CD14-positive monocyte (primary cell): ENCODE measurements around the gene CD93. TPM values are rescaled to one million over a fixed set of nuclear protein-coding genes. Genes with fewer than 3 reads are reported as not detected.

Experiments
- DNase-seq, 3 donors: peaks; one replicate each; pipeline ENCODE4 v3.0.0-alpha.2; 2011 to 2022
- H2AFZ ChIP-seq: 2 replicates; pipeline ENCODE4 v1.6.0; 2012; ENCODE audit warnings: mild to moderate bottlenecking, low read depth, low read length, inconsistent platforms; ENCODE audit not compliant: insufficient read depth, poor library complexity, severe bottlenecking
- H3K27ac ChIP-seq, 2 donors: 1 replicate in 1 of 2; 2 replicates in 1 of 2; pipeline ENCODE4 v1.5.1; 2012 to 2013; ENCODE audit warnings: low read length in 2 of 2, control low read depth in 1 of 2, inconsistent platforms in 1 of 2, low read depth in 1 of 2, mild to moderate bottlenecking in 1 of 2
- H3K27me3 ChIP-seq, 2 donors: one replicate each; pipeline versions ENCODE4 v1.6.0 to v1.6.1; 2011 to 2013; ENCODE audit warnings: low read length in 2 of 2; ENCODE audit not compliant: control insufficient read depth in 2 of 2, insufficient read depth in 2 of 2
- H3K36me3 ChIP-seq, 2 donors: replicated peaks in 1 of 2; 1 replicate in 1 of 2; 2 replicates in 1 of 2; pipeline versions ENCODE4 v1.5.1 to v1.6.1; 2012 to 2013; ENCODE audit warnings: low read length in 2 of 2, control low read depth in 1 of 2, inconsistent platforms in 1 of 2, mild to moderate bottlenecking in 1 of 2; ENCODE audit not compliant: insufficient read depth in 2 of 2, control insufficient read depth in 1 of 2
- H3K4me1 ChIP-seq, 2 donors: 1 replicate in 1 of 2; 2 replicates in 1 of 2; pipeline versions ENCODE4 v1.5.1 to v1.6.1; 2012 to 2013; ENCODE audit warnings: low read length in 2 of 2, control low read depth in 1 of 2, inconsistent platforms in 1 of 2, mild to moderate bottlenecking in 1 of 2, moderate library complexity in 1 of 2; ENCODE audit not compliant: insufficient read depth in 2 of 2, control insufficient read depth in 1 of 2
- H3K4me2 ChIP-seq: replicated peaks from 2 replicates; pipeline ENCODE3; 2012; ENCODE audit warnings: low read length, moderate library complexity, mild to moderate bottlenecking; ENCODE audit not compliant: poor library complexity, severe bottlenecking; ENCODE audit errors: extremely low read depth
- H3K4me3 ChIP-seq, 3 experiments: fragments of 200-600 bp in 1 of 3; sonication (generic) in 1 of 3; replicated peaks in 1 of 3; 1 replicate in 2 of 3; 2 replicates in 1 of 3; pipeline ENCODE4 v1.5.1; 2011 to 2013; ENCODE audit warnings: low read length in 3 of 3, mild to moderate bottlenecking in 3 of 3, control low read depth in 2 of 3, low read depth in 2 of 3, inconsistent platforms in 1 of 3, moderate library complexity in 1 of 3
- H3K79me2 ChIP-seq: 2 replicates; pipeline ENCODE4 v1.6.0; 2012; ENCODE audit warnings: mild to moderate bottlenecking, control low read depth, inconsistent platforms, low read length, moderate library complexity; ENCODE audit not compliant: insufficient read depth
- H3K9ac ChIP-seq: 2 replicates; pipeline ENCODE4 v1.6.0; 2017; ENCODE audit warnings: low read length, mild to moderate bottlenecking; ENCODE audit not compliant: insufficient read depth, poor library complexity, severe bottlenecking
- H3K9me3 ChIP-seq, 2 donors: replicated peaks in 1 of 2; 1 replicate in 1 of 2; 2 replicates in 1 of 2; pipeline versions ENCODE4 v1.5.1 to v1.6.1; 2012 to 2013; ENCODE audit warnings: low read length in 2 of 2, control low read depth in 1 of 2; ENCODE audit not compliant: control insufficient read depth in 1 of 2, insufficient read depth in 1 of 2
- H4K20me1 ChIP-seq: 2 replicates; pipeline ENCODE4 v1.6.0; 2012; ENCODE audit warnings: mild to moderate bottlenecking, low read length, control low read depth, moderate library complexity; ENCODE audit not compliant: insufficient read depth
- H3K27ac Mint-ChIP-seq, 7 donors: one replicate each; pipeline ENCODE4 v1.8.0; 2020; ENCODE audit warnings: mild to moderate bottlenecking in 7 of 7, mixed read lengths in 7 of 7, moderate library complexity in 6 of 7, inconsistent platforms in 2 of 7
- H3K27me3 Mint-ChIP-seq, 3 donors: one replicate each; pipeline ENCODE4 v1.8.0; 2021 to 2022; ENCODE audit warnings: low read depth in 3 of 3, mild to moderate bottlenecking in 3 of 3, mixed read lengths in 3 of 3, moderate library complexity in 3 of 3, inconsistent platforms in 1 of 3
- H3K36me3 Mint-ChIP-seq, 2 donors: one replicate each; pipeline ENCODE4 v1.8.0; 2020; ENCODE audit warnings: mixed read lengths in 2 of 2, inconsistent platforms in 1 of 2, mild to moderate bottlenecking in 1 of 2
- H3K4me1 Mint-ChIP-seq: one replicate; pipeline ENCODE4 v1.8.0; 2020; ENCODE audit warnings: mild to moderate bottlenecking, mixed read lengths
- H3K4me3 Mint-ChIP-seq, 2 donors: one replicate each; pipeline ENCODE4 v1.8.0; 2020; ENCODE audit warnings: mild to moderate bottlenecking in 2 of 2, mixed read lengths in 2 of 2, moderate library complexity in 1 of 2
- H3K9me3 Mint-ChIP-seq, 7 donors: one replicate each; pipeline ENCODE4 v1.8.0; 2020 to 2022; ENCODE audit warnings: mixed read lengths in 7 of 7, mild to moderate bottlenecking in 6 of 7, moderate library complexity in 6 of 7, inconsistent platforms in 2 of 7
- WGBS: methylation state at CpG from one replicate; pipeline ENCODE4 v1.1.5; 2013; ENCODE audit warnings: missing lambda C conversion rate; ENCODE audit not compliant: insufficient coverage; 5-methylcytosine and 5-hydroxymethylcytosine counted together
- intact Hi-C, 2 donors: fragments of 100-400 bp; cut with micrococcal nuclease; formaldehyde crosslinking; loops; one replicate each; pipeline versions ENCODE4 v1.15.0 to v1.15.1; 2023
- polyA plus RNA-seq, 3 donors: library from polyadenylated mRNA; depleted of rRNA in 1 of 3; unstranded in 2 of 3; stranded (reverse) in 1 of 3; fragments of 300-500 nt in 2 of 3; fragments of >200 nt in 1 of 3; fragmentation: Illumina TruSeq in 2 of 3; gene quantifications; 1 replicate in 2 of 3; 2 replicates in 1 of 3; pipeline ENCODE4 v1.2.3, GENCODE V29; 2012 to 2021
- TF ChIP-seq, protein P1 (sequence below): fragments of 200-600 bp; IDR thresholded peaks from one replicate; pipeline ENCODE4 v1.8.0; 2022; ENCODE audit warnings: antibody characterized with exemption, mild to moderate bottlenecking

The CD93 gene
- polyA plus RNA-seq, 3 donors: 26.0 to 170 (median 48.9) TPM

DNA sequence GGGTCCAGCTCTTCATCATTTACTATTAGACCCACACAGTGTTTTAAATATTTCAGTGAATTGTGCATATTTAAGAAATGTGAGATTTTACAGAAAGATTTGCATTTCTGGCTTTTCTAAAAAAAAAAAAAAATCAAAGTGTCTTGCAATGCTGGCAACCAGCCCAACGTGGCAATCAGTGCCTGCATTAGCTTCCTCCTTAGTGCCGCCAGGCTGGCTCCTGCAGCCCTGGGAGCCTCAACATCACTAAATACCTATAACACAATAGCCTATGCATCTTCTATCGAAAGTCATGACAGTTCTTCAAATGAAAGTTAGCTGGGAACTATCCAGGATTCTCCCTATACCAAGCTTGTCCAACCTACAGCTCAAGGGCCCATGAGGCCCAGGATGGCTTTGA is 9.4 kb upstream of the CD93 start:
- peak in 2 of 3 donors; percentile 53 to 70 for DNase-seq

GRCh38 chr20:23094927-23095326 is 8.8 kb upstream of the CD93 start:
- Mint-ChIP-seq H3K4me3 (peak overlapping the region in 1 of 2 donors; percentile 63), H3K27ac (peak overlapping the region; percentile 76 to 88 (median 87)), H3K4me1 (peaks cover 52% of the 10 kb centered on the region), H3K27me3 (peaks cover 3 to 4% (median 4%) of the 10 kb centered on the region in 3 donors), H3K36me3 (no peaks in the 10 kb centered on the region), H3K9me3 (peaks cover 0 to 2% (median 0%) of the 10 kb centered on the region in 7 donors)
- H3K27me3 ChIP-seq: no peaks in the 10 kb centered on the region
- peak overlapping the region in 1 of 3 experiments; percentile 33 for H3K4me3 ChIP-seq
- no peaks in the 10 kb centered on the region for H3K79me2 ChIP-seq
- intact Hi-C loops: no loop called here
- no peaks in the 10 kb centered on the region for H3K36me3 ChIP-seq
- TF ChIP-seq, protein P1, sequence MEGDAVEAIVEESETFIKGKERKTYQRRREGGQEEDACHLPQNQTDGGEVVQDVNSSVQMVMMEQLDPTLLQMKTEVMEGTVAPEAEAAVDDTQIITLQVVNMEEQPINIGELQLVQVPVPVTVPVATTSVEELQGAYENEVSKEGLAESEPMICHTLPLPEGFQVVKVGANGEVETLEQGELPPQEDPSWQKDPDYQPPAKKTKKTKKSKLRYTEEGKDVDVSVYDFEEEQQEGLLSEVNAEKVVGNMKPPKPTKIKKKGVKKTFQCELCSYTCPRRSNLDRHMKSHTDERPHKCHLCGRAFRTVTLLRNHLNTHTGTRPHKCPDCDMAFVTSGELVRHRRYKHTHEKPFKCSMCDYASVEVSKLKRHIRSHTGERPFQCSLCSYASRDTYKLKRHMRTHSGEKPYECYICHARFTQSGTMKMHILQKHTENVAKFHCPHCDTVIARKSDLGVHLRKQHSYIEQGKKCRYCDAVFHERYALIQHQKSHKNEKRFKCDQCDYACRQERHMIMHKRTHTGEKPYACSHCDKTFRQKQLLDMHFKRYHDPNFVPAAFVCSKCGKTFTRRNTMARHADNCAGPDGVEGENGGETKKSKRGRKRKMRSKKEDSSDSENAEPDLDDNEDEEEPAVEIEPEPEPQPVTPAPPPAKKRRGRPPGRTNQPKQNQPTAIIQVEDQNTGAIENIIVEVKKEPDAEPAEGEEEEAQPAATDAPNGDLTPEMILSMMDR: no peak
- H3K4me1 ChIP-seq: peaks cover 30 to 49% of the 10 kb centered on the region in 2 donors
- peak overlapping the region; percentile 22 to 69 for H3K27ac ChIP-seq
- H3K9me3 ChIP-seq: no peaks in the 10 kb centered on the region
- H3K9ac ChIP-seq: peak overlapping the region; percentile 19
- peak overlapping the region; percentile 39 for H3K4me2 ChIP-seq
- no peaks in the 10 kb centered on the region for H4K20me1 ChIP-seq
- peak in 2 of 3 donors; percentile 60 to 67 for DNase-seq
- 0% methylated on average over 2 of the region's 8 CpGs for WGBS
- H2AFZ ChIP-seq: no peak overlapping the region

More for the DNA sequence above, 9.4 kb upstream of the CD93 start:
- Mint-ChIP-seq H3K27ac (peak overlapping the region; percentile 76 to 88 (median 87)), H3K4me3 (peak overlapping the region in 1 of 2 donors; percentile 63), H3K36me3 (no peaks in the 10 kb centered on the region), H3K27me3 (peaks cover 3 to 4% (median 4%) of the 10 kb centered on the region in 3 donors), H3K9me3 (peaks cover 0 to 2% (median 0%) of the 10 kb centered on the region in 7 donors), H3K4me1 (peaks cover 49% of the 10 kb centered on the region)
- Histone ChIP-seq H3K36me3 (no peaks in the 10 kb centered on the region), H3K4me2 (peak overlapping the region; percentile 39), H2AFZ (no peak overlapping the region), H3K9ac (peak overlapping the region; percentile 19), H3K27ac (peak overlapping the region; percentile 22 to 69), H3K9me3 (no peaks in the 10 kb centered on the region), H3K27me3 (no peaks in the 10 kb centered on the region), H3K79me2 (no peaks in the 10 kb centered on the region), H4K20me1 (no peaks in the 10 kb centered on the region), H3K4me3 (peak overlapping the region in 1 of 3 experiments; percentile 33), H3K4me1 (peaks cover 30 to 52% of the 10 kb centered on the region in 2 donors)
- TF ChIP-seq, protein P1: no peak
- 0% methylated on average over 2 of the region's 3 CpGs for WGBS
- intact Hi-C loops: no loop called here
